Activated CD4-positive, alpha-beta T cell treated with anti-CD3 and anti-CD28 coated beads, Interleukin-2, amount 10 ng/mL, durations not matched to agents 24 days and 14 days (primary cell): ENCODE results near the gene ROR2. TPM values are rescaled to one million over a fixed set of nuclear protein-coding genes. Genes with fewer than 3 reads are reported as not detected.
A peak's percentile ranks its signal among the peaks of the same experiment; 100 is the strongest.

Experiments
- DNase-seq: peaks from one replicate; pipeline ENCODE4 v3.0.0; 2022
- H3K27ac Mint-ChIP-seq: one replicate; pipeline ENCODE4 v1.8.0; 2022; ENCODE audit warnings: mild to moderate bottlenecking, mixed read lengths
- H3K27me3 Mint-ChIP-seq: one replicate; pipeline ENCODE4 v1.8.0; 2022; ENCODE audit warnings: mixed read lengths
- H3K36me3 Mint-ChIP-seq: one replicate; pipeline ENCODE4 v1.8.0; 2022; ENCODE audit warnings: low read depth, mild to moderate bottlenecking, mixed read lengths
- H3K4me1 Mint-ChIP-seq: one replicate; pipeline ENCODE4 v1.8.0; 2021; ENCODE audit warnings: mixed read lengths
- H3K4me3 Mint-ChIP-seq: one replicate; pipeline ENCODE4 v1.8.0; 2022; ENCODE audit warnings: mild to moderate bottlenecking, moderate library complexity, mixed read lengths
- H3K9me3 Mint-ChIP-seq: one replicate; pipeline ENCODE4 v1.8.0; 2021; ENCODE audit warnings: mixed read lengths
- intact Hi-C: fragments of 100-400 bp; cut with micrococcal nuclease; formaldehyde crosslinking; loops from one replicate; pipeline ENCODE4 v1.15.1; 2023
- total RNA-seq: library from RNA; stranded (reverse); gene quantifications from 2 replicates; pipeline ENCODE4 v1.2.3, GENCODE V29; 2022

ROR2 gene
- total RNA-seq, 1 donor from 2014 or later: 0.40 TPM

- no peak for DNase-seq
- H3K27me3 Mint-ChIP-seq: peaks cover 33% of the 10 kb centered on the region
- intact Hi-C loops: no loop called here
- H3K4me1 Mint-ChIP-seq: no peaks in the 10 kb centered on the region
- H3K27ac Mint-ChIP-seq: no peak overlapping the region
- H3K9me3 Mint-ChIP-seq: no peaks in the 10 kb centered on the region
- no peak overlapping the region for H3K4me3 Mint-ChIP-seq
- H3K36me3 Mint-ChIP-seq: no peaks in the 10 kb centered on the region
Observed at GRCh38 chr9:91723420-91724067, 226.5 kb downstream of the ROR2 start.

GRCh38 chr9:91720751-91721705 is 229.0 kb downstream of the ROR2 start:
- no peak overlapping the region for H3K4me3 Mint-ChIP-seq
- no peak for DNase-seq
- H3K27ac Mint-ChIP-seq: no peak overlapping the region
- peaks cover 3% of the 10 kb centered on the region for H3K36me3 Mint-ChIP-seq
- no peaks in the 10 kb centered on the region for H3K4me1 Mint-ChIP-seq
- peaks cover 7% of the 10 kb centered on the region for H3K9me3 Mint-ChIP-seq
- intact Hi-C loops: no loop called here
- H3K27me3 Mint-ChIP-seq: peaks cover 50% of the 10 kb centered on the region

- Mint-ChIP-seq H3K27me3 (peaks cover 54% of the 10 kb centered on the region), H3K27ac (no peak overlapping the region), H3K4me1 (no peaks in the 10 kb centered on the region), H3K36me3 (peaks cover 3% of the 10 kb centered on the region), H3K9me3 (peaks cover 7% of the 10 kb centered on the region), H3K4me3 (no peak overlapping the region)
- DNase-seq: no peak
- intact Hi-C loops: no loop called here
Observed at GRCh38 chr9:91720313-91720712, 229.7 kb downstream of the ROR2 start.

GRCh38 chr9:91718071-91718470 is 232.0 kb downstream of the ROR2 start:
- H3K4me3 Mint-ChIP-seq: no peak overlapping the region
- H3K4me1 Mint-ChIP-seq: peaks cover 4% of the 10 kb centered on the region
- H3K36me3 Mint-ChIP-seq: peaks cover 3% of the 10 kb centered on the region
- DNase-seq: no peak
- H3K27ac Mint-ChIP-seq: no peak overlapping the region
- intact Hi-C loops: no loop called here
- peaks cover 55% of the 10 kb centered on the region for H3K27me3 Mint-ChIP-seq
- peaks cover 7% of the 10 kb centered on the region for H3K9me3 Mint-ChIP-seq

GRCh38 chr9:91716815-91717214 is 233.2 kb downstream of the ROR2 start:
- peaks cover 4% of the 10 kb centered on the region for H3K4me1 Mint-ChIP-seq
- no peak for DNase-seq
- H3K4me3 Mint-ChIP-seq: no peak overlapping the region
- H3K36me3 Mint-ChIP-seq: peaks cover 3% of the 10 kb centered on the region
- H3K9me3 Mint-ChIP-seq: peaks cover 7% of the 10 kb centered on the region
- peaks cover 50% of the 10 kb centered on the region for H3K27me3 Mint-ChIP-seq
- intact Hi-C loops: no loop called here
- H3K27ac Mint-ChIP-seq: no peak overlapping the region

GRCh38 chr9:91716239-91716638 is 233.8 kb downstream of the ROR2 start:
- Mint-ChIP-seq H3K4me3 (no peak overlapping the region), H3K36me3 (peaks cover 3% of the 10 kb centered on the region), H3K27me3 (peaks cover 47% of the 10 kb centered on the region), H3K9me3 (peaks cover 7% of the 10 kb centered on the region), H3K4me1 (peaks cover 4% of the 10 kb centered on the region), H3K27ac (no peak overlapping the region)
- intact Hi-C loops: no loop called here
- no peak for DNase-seq

- H3K27ac Mint-ChIP-seq: no peak overlapping the region
- peaks cover 3% of the 10 kb centered on the region for H3K36me3 Mint-ChIP-seq
- H3K9me3 Mint-ChIP-seq: peaks cover 7% of the 10 kb centered on the region
- intact Hi-C loops: loop anchor here (5.0 kb wide), 3 partner anchors 288 to 668 kb away; no protein-coding TSS in a partner anchor
- H3K4me3 Mint-ChIP-seq: no peak overlapping the region
- DNase-seq: no peak
- peaks cover 4% of the 10 kb centered on the region for H3K4me1 Mint-ChIP-seq
- peaks cover 36% of the 10 kb centered on the region for H3K27me3 Mint-ChIP-seq
Observed at GRCh38 chr9:91714874-91715615, 235.0 kb downstream of the ROR2 start.

GRCh38 chr9:91714020-91714806 is 235.8 kb downstream of the ROR2 start:
- Mint-ChIP-seq H3K4me3 (peak overlapping the region; percentile 29), H3K27ac (no peak overlapping the region), H3K9me3 (peaks cover 7% of the 10 kb centered on the region), H3K36me3 (peaks cover 3% of the 10 kb centered on the region), H3K4me1 (peaks cover 4% of the 10 kb centered on the region), H3K27me3 (peaks cover 28% of the 10 kb centered on the region)
- DNase-seq: no peak
- intact Hi-C loops: loop anchor here (5.0 kb wide), 3 partner anchors 287 to 667 kb away; no protein-coding TSS in a partner anchor

GRCh38 chr9:91712811-91713210 is 237.2 kb downstream of the ROR2 start:
- Mint-ChIP-seq H3K36me3 (peaks cover 3% of the 10 kb centered on the region), H3K27ac (no peak overlapping the region), H3K4me1 (peaks cover 4% of the 10 kb centered on the region), H3K4me3 (peak overlapping the region; percentile 32), H3K9me3 (peaks cover 7% of the 10 kb centered on the region), H3K27me3 (peaks cover 20% of the 10 kb centered on the region)
- intact Hi-C loops: loop anchor here (5.0 kb wide), 3 partner anchors 286 to 666 kb away; no protein-coding TSS in a partner anchor
- DNase-seq: no peak

GRCh38 chr9:91711755-91712601 is 238.1 kb downstream of the ROR2 start:
- no peak overlapping the region for H3K4me3 Mint-ChIP-seq
- peak; percentile 90 for DNase-seq
- H3K36me3 Mint-ChIP-seq: peaks cover 3% of the 10 kb centered on the region
- H3K4me1 Mint-ChIP-seq: peaks cover 4% of the 10 kb centered on the region
- H3K9me3 Mint-ChIP-seq: peaks cover 7% of the 10 kb centered on the region
- no peak overlapping the region for H3K27ac Mint-ChIP-seq
- intact Hi-C loops: loop anchor here (5.0 kb wide), 3 partner anchors 285 to 665 kb away; no protein-coding TSS in a partner anchor
- peaks cover 13% of the 10 kb centered on the region for H3K27me3 Mint-ChIP-seq

GRCh38 chr9:91710158-91710557 is 239.9 kb downstream of the ROR2 start:
- H3K27ac Mint-ChIP-seq: no peak overlapping the region
- intact Hi-C loops: loop anchor here (5.0 kb wide), 3 partner anchors 283 to 663 kb away; no protein-coding TSS in a partner anchor

GRCh38 chr9:91705386-91705785 is 244.6 kb downstream of the ROR2 start:
- peaks cover 11% of the 10 kb centered on the region for H3K9me3 Mint-ChIP-seq
- no peak overlapping the region for H3K4me3 Mint-ChIP-seq
- H3K4me1 Mint-ChIP-seq: no peaks in the 10 kb centered on the region
- no peak for DNase-seq
- intact Hi-C loops: no loop called here
- no peak overlapping the region for H3K27ac Mint-ChIP-seq
- no peaks in the 10 kb centered on the region for H3K36me3 Mint-ChIP-seq
- H3K27me3 Mint-ChIP-seq: peaks cover 7% of the 10 kb centered on the region

More at GRCh38 chr9:91710158-91710557, 239.9 kb downstream of the ROR2 start:
- Mint-ChIP-seq H3K4me3 (no peak overlapping the region), H3K9me3 (peaks cover 5% of the 10 kb centered on the region), H3K4me1 (peaks cover 4% of the 10 kb centered on the region), H3K27me3 (peaks cover under 1% of the 10 kb centered on the region), H3K36me3 (no peaks in the 10 kb centered on the region)
- no peak for DNase-seq
